GM12874 (cell line): ENCODE results near the gene GASK1A.

Experiments
- TF ChIP-seq, protein P1 (sequence below): IDR thresholded peaks from 2 replicates; pipeline ENCODE4 v1.5.1; 2011; ENCODE audit warnings: low read depth, mild to moderate bottlenecking, control low read depth, low read length, moderate library complexity; ENCODE audit not compliant: insufficient read depth

GASK1A gene

DNA sequence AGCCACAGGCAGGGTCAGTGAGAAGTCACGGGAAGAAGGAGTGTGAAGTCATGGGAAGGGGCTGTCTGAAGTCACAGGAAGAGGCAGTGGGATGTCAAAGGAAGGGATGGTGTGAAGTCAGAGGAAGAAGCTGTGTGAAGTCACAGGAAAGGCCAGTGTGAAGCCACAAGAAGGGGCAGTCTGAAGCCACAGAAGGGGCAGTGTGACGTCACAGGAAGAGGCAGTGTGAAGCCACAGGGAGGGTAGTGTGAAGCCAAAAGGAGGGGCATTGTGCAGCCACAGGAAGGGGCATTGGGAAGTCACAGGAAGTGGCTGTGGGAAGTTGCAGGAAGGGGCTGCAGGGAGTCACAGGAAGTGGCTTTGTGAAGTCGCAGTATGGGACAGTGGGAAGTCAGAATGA is 35.1 kb downstream of the GASK1A start:
- TF ChIP-seq, protein P1, sequence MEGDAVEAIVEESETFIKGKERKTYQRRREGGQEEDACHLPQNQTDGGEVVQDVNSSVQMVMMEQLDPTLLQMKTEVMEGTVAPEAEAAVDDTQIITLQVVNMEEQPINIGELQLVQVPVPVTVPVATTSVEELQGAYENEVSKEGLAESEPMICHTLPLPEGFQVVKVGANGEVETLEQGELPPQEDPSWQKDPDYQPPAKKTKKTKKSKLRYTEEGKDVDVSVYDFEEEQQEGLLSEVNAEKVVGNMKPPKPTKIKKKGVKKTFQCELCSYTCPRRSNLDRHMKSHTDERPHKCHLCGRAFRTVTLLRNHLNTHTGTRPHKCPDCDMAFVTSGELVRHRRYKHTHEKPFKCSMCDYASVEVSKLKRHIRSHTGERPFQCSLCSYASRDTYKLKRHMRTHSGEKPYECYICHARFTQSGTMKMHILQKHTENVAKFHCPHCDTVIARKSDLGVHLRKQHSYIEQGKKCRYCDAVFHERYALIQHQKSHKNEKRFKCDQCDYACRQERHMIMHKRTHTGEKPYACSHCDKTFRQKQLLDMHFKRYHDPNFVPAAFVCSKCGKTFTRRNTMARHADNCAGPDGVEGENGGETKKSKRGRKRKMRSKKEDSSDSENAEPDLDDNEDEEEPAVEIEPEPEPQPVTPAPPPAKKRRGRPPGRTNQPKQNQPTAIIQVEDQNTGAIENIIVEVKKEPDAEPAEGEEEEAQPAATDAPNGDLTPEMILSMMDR: no peak

- TF ChIP-seq, protein P1: no peak
These were observed 35.8 kb downstream of the GASK1A start for GRCh38 chr3:43014956-43015355.

GRCh38 chr3:43015572-43015971 is 36.5 kb downstream of the GASK1A start:
- TF ChIP-seq, protein P1: no peak

DNA sequence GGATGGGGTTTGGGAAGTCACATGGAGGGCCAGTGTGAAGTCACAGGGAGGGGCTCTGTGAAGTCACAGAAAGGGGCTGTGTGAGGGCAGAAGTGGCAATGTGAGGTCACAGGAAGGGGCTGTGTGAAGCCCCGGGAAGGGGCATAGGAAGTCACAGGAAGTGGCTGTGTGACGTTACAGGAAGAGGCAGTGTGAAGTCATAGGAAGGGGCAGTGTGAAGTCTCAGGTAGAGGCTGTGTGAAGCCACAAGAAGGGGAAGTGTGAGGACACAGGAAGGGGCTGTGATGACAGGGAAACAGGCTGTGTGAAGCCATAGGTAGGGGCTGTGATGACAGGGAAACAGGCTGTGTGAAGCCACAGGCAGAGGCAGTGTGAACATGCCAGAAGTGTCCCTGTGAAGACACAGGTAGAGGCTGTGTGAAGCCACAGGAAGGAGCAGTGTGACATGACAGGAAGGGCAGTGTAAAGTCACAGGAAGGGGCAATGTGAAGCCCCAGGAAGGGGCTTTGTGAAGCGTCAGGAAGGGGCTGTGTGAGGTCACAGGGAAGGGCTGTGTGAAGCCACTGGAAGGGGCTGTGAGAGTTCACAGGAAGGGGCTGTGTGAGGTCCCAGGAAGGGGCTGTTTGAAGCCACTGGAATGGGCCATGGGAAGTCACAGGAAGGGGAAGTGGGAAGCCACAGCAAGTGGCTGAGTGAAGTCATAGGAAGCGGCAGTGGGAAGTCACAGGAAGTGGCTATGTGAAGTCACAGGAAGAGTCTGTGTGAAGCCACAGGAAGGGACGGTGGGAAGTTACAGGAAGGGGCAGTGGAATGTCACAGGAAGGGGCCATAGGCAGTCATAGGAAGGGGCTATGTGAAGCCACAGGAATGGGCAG is 37.1 kb downstream of the GASK1A start:
- TF ChIP-seq, protein P1: no peak

- TF ChIP-seq, protein P1: no peak
These were observed 37.9 kb downstream of the GASK1A start for GRCh38 chr3:43017004-43017403.

- TF ChIP-seq, protein P1: no peak
These were observed 38.6 kb downstream of the GASK1A start for GRCh38 chr3:43017593-43018195.

GRCh38 chr3:43018246-43018645 is 39.1 kb downstream of the GASK1A start:
- TF ChIP-seq, protein P1: no peak
